T47D (cell line): ENCODE data around the gene CREBRF.
A peak's percentile ranks its signal among the peaks of the same experiment; 100 is the strongest.
"Not testable (repeated sequence)": the region's sequence is repeated elsewhere in the genome, so short reads cannot be mapped to it uniquely, and the experiment has no call there.

ENCODE experiments used
- DNase-seq, 2 experiments: peaks; one replicate each; pipeline versions ENCODE4 v3.0.0 to v3.0.0-alpha.2; 2011 to 2012; ENCODE audit warnings: low read depth in 1 of 2, low spot score in 1 of 2
- JUND ChIP-seq: IDR thresholded peaks from 2 replicates; pipeline ENCODE4 v1.6.1; 2012; ENCODE audit warnings: low read depth
- in situ Hi-C: cut with HindIII; loops from 2 replicates; pipeline ENCODE4 v1.10.0; 2016; ENCODE audit warnings: low sequenced_read_pairs, low pct_unique_long_range_greater_than_20kb

Gene CREBRF

DNA sequence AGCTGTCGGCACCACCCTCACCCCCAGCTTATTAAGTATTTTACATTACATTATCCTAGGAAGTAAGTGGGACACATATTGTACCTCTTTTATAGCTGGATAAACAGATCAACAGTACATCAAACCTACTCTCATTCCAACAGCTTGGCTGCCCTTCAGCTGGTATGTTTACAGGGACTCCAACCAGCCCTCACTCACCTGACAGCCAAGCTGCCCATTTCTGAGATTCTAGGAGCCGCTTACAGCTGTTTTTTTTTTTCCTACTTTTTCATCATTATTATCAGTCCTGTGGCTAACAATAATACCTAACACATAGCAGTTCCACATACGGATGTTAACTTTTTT, 13.4 kb upstream of the CREBRF start:
- in situ Hi-C loops: no loop called here
- DNase-seq: no peak
- no peak for TF ChIP-seq JUND

DNA sequence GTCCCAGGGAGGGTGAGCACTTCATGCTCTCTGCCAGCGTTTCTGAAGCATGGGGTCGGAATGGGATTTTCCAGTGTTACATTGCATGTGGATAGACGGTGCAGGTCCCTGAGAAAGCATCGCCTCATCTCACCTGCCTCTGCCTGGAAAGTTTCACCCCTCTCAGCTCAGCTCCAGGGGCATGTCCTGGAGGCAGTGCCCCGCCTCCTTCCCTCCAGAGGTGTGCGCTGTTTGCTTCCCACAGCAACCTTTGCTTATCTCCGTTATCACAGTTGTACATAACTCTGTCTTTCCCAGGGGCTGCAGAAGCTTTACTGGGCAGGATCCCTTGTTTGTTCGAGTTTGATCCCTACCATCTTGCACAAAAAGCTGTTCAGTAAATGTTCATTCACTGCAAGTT, 10.7 kb upstream of the CREBRF start:
- no peak for DNase-seq
- in situ Hi-C loops: no loop called here
- TF ChIP-seq JUND: no peak

DNA sequence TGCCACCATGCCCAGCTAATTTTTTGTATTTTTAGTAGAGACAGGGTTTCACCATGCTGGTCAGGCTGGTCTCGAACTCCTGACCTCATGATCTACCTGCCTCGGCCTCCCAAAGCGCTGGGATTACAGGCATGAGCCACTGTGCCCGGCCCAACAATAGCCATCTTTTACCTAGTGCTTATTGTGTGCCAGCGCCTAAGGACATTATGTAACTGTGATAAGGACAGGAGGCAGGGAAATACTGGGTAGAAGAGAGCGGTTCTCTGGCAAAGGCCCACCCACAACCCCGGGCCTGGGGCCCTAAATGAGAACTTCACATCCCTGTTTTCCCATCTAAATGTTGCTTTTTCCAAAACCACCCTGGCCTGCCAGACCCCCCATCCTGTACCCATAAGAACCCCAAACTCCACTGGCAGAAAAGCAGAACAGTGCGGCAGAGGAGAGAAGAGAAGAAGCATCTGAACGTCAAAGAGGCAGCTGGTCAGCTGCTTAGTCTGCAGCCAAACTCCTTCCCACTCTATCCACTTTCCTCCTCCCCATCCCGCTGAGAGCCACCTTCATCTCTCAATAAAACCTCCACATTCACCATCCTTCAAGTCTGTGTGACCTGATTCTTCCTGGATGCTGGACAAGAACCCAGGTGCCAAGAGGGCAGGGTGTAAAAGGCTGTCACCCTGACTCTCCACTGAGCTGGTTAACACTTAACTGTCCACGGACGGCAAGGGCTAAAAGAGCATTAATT, 8.9 kb upstream of the CREBRF start:
- in situ Hi-C loops, DNase-seq: not testable (repeated sequence)

DNA sequence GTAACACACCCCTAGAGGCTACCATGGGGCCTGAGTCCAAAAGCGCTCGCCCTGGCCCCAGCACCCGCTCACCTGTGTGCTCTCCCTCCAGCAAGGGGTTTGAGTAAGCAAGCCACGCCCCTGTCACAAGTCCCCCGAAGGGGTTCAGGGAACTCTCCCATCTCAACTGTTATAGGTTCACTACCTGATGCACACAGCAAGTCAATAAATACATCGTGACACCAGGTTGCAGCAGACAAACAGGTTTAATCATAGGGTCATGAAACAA, 8.4 kb upstream of the CREBRF start:
- in situ Hi-C loops: no loop called here
- no peak for DNase-seq

DNA sequence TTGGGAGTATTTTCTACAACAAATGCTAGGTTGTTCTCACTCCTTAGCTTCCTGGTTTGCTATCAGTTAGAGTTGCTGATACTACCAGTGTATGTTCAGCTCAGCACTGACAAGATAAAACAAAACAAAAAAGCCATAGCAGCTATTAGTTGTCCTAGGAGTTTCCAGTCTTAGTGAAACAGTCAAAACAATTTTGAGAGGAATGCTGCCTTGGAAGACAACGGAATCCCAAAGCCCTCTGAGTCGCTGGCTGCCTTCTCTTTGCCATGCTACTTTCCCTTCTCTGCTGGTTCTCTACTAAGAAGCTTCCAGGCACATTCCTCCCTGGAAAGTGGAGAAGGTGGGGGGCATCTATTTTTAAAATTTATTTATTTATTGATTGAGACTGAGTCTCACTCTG, 5.4 kb upstream of the CREBRF start:
- in situ Hi-C loops: no loop called here
- DNase-seq: no peak
- TF ChIP-seq JUND: no peak

More for the DNA sequence above, 8.4 kb upstream of the CREBRF start:
- TF ChIP-seq JUND: no peak

DNA sequence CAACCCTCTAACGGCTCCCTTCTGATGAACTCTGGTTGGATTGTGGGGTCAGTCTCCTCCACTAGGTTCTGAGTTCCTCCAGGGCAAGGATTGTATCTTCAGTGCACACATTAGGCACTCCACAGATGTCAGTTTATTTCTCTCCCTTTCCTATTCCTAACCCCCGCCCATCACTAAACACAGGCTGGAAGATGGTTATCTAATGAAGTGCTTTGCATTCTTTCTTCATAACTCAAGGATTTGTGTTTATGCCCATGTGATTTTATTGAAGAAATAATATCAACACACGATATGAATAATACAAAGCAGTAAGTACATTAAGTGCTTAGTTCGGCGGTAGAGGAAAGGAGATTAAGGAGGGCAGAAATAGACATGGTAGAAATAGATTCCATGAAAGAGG, 4.4 kb upstream of the CREBRF start:
- TF ChIP-seq JUND: peak; percentile 83
- in situ Hi-C loops: no loop called here
- peak in 1 of 2 experiments; percentile 65 for DNase-seq

DNA sequence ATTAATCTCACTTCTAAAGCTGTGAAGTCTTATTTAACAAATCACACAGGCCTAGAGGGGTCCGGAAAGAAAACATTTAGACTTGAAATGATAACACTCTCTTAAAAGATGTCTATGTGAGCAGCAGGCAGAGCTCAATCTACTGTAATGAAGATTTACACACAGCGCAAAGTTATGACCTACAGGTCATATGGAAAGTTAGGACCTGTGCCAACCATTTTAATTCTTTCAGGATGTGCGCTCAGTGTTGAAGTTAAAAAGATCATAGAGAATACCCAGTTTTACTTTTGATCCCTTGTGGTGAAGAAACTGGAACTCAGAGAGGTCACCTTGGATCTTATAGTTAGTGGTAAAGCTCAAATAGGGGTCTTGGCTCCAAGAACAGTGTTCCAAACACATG, 3.1 kb upstream of the CREBRF start:
- in situ Hi-C loops: no loop called here
- TF ChIP-seq JUND: no peak
- no peak for DNase-seq

DNA sequence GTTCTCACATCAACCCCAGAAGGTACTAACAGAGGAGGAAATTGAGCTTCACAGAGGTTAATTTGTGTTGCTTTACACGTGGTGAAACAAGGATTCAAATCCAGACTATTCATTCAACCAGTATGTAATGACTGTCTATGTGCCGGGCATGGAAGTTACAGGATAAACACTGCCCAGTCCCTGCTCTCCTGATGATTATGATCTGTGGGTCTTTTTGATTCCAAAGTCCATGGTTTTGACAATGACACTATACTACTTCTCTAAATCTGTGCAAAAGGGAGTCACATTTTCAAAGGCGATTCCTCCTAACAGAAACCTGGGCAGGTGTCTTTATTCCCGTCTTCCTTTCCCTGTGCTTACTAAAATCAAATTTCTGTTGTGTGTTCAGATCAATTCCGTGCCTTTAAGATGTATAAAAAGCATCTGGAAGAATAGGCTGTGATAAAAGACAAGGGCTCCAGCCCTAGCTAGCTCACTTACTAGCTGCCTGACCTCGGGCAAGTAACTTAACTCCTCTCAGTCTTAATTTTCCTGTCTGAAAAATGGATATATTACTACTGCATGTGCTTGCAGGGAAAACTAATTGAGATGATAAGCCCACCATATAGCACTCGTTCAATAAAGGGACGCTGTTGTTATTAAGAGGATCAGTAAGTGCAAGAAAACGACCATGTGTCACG, 970 bp upstream of the CREBRF start:
- no peak for TF ChIP-seq JUND
- no peak for DNase-seq
- in situ Hi-C loops: no loop called here

DNA sequence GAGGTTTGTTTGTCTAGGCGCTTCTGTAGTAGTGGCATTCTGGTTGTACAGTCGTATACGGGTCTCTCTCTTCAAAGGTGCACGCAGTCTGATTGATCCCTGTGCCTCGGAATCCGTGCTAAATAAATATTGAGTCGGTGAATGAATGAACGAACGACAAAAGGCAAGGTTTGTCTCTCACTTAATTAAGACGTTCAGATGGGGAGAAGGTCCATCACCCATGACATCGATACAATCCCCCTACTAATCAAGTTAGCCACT, 500 bp upstream of the CREBRF start:
- DNase-seq: no peak
- TF ChIP-seq JUND: no peak
- in situ Hi-C loops: no loop called here

DNA sequence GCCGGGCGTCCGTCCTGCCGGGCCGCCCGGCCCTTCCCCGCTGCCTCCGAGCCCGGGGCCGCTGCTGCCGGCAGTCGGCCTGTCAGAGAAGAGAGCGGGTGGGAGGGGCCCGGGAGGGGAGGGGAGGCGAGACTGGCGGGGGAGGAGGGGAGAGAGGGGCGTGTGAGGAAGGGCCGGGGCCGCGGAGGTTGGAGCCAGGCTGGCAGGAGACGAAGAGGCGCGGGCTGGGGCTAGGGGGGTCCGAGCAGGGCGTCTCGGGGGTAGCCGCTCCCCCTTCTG, 570 bp downstream of the CREBRF start:
- in situ Hi-C loops: no loop called here
- TF ChIP-seq JUND: no peak
- no peak for DNase-seq

DNA sequence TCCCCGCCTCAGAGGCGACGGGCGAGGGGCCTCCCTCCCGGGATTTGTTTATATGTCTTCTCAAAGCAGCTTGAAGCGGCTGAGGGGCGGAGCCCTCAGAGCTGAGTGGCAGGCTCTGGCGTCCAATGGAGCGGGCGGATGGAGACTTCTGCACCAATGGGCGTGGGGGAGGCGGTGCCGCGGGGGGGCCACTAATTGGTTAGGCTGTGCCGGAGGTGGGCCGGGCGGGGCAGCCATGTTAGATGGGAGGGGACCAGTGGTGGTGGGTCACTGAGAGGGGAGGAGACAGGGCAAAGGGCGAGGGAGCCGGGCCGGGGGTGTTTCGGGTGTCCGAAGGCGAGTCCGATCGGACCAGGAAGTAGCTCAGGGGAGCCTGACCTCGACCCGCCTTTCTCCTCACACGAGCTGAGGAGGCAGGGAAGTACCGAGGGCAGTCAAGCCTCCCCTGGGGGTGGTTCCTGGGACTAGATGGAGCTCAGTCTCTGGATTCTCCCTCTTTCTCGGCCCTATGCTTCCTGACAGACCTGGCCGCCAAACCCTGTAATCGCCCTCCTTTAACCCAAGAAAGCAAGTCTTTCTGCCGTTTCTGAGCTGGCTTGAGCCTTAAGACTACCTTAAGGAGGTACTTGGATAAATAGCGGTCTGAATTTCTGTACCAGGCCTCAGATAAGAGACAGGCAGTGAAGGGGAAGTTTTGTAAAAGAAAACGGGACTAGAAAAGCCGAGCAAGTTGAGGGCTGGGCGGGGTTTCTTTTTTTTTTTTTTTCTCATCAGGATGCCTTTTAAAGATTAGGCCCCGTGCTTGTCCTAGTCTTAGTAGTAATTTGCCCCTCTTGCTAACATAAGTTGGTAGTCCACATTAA, 1.1 kb downstream of the CREBRF start:
- peak; percentile 92 to 99 for DNase-seq
- in situ Hi-C loops: no loop called here
- no peak for TF ChIP-seq JUND

DNA sequence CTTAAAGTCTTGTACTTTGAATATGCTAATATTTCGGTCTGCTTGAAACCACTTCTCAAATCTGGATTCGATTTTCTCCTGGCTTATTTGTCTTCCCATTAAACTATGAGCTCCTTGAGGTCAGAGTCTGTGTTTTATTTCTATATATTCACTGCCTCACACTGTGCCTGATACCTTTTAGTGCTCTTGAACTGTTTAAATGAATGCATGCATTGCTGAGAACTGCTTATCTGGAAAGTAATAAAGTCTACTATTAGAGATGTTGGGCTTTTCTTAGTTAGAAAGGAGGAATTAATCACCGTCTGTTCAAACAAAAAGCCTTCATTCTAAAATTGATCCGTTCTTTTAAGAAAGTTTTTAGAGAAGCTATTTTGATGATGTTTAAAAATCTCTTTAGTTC, 6.0 kb downstream of the CREBRF start:
- no peak for DNase-seq
- TF ChIP-seq JUND: no peak
- in situ Hi-C loops: no loop called here

DNA sequence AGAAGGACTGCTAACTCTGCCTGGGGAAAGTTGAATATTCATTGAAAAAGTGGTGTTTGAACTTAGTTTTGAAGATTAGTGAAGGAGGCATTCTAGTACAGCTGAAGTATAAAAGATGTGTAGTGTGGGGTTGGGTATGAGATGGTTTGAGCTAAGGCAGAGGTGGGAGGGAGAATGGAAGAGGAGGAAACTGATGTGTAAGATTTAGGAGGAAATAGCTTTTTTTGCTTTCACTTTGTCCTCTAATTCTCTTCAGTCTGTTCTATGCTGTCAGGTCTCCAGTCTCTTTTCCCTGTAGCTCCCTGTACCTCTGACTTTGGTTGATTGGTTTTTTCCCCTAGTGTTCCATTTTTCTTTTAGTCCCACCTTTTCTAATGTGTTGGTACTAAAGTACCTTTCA, 9.0 kb downstream of the CREBRF start:
- no peak for DNase-seq
- no peak for TF ChIP-seq JUND
- in situ Hi-C loops: no loop called here

DNA sequence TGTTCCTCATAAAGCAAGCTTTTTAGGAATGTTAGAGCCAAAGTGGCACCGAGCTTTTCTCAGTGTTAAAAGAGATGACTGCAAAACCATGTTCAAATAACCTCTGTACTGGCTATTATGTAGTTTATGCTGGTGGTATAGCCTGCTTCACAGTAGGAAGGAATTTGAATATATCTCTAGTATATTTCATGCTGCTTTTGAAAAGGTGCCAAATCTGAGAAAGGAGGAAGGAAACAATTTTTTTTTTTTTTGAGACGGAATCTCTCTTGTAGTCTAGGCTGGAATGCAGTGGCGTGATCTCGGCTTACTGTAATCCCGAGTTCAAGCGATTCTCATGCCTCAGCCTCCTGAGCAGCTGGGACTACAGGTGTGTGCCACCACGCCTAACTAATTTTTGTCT, 13.5 kb downstream of the CREBRF start:
- in situ Hi-C loops: no loop called here
- no peak for DNase-seq
- no peak for TF ChIP-seq JUND
